ENCODE measurements around the gene AGBL4. TPM values are rescaled to one million over a fixed set of nuclear protein-coding genes. Genes with fewer than 3 reads are reported as not detected.

AGBL4 gene
- total and polyA plus RNA-seq, 2 of the 13 experiments (the other 11 are each of a cell fraction or from before 2014, with no cell fraction given): not detected

DNA sequence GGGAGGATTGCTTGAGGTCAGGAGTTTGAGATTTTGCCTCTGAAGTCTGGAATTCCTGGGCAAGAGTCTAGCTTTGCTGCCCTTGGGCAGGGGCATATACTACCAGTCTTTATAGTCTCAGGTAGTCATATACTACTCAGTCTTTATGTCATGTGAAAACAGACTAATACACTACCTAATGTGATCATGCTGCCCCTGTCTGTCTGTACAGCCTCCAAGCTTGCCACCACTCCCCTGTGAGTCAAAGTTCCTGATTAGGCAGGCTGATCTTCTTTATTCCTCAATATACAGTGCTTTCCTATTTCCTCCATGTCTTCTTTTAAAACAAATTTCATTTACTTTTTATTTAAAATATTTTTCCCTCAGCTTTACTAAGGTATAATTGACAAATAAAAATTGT lies 1141.7 kb downstream of the AGBL4 start (continued):
- TF ChIP-seq, protein P1, sequence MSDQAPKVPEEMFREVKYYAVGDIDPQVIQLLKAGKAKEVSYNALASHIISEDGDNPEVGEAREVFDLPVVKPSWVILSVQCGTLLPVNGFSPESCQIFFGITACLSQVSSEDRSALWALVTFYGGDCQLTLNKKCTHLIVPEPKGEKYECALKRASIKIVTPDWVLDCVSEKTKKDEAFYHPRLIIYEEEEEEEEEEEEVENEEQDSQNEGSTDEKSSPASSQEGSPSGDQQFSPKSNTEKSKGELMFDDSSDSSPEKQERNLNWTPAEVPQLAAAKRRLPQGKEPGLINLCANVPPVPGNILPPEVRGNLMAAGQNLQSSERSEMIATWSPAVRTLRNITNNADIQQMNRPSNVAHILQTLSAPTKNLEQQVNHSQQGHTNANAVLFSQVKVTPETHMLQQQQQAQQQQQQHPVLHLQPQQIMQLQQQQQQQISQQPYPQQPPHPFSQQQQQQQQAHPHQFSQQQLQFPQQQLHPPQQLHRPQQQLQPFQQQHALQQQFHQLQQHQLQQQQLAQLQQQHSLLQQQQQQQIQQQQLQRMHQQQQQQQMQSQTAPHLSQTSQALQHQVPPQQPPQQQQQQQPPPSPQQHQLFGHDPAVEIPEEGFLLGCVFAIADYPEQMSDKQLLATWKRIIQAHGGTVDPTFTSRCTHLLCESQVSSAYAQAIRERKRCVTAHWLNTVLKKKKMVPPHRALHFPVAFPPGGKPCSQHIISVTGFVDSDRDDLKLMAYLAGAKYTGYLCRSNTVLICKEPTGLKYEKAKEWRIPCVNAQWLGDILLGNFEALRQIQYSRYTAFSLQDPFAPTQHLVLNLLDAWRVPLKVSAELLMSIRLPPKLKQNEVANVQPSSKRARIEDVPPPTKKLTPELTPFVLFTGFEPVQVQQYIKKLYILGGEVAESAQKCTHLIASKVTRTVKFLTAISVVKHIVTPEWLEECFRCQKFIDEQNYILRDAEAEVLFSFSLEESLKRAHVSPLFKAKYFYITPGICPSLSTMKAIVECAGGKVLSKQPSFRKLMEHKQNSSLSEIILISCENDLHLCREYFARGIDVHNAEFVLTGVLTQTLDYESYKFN (CRISPR knock-in tag; conservative IDR thresholded peaks at IDR 0.05): no peak
- no peak for TF ChIP-seq AGO2 (optimal IDR thresholded peaks at IDR 0.05; ENCODE audit: low read depth, low read length)
- no peak for TF ChIP-seq MIER2 (CRISPR knock-in tag; IDR thresholded peaks at IDR 0.05)
- no peak for TF ChIP-seq ZNF678 (CRISPR knock-in tag; IDR thresholded peaks at IDR 0.05)
- no peak for TF ChIP-seq MTF1 (CRISPR knock-in tag; IDR thresholded peaks at IDR 0.05)
- TF ChIP-seq SMARCC2 (IDR thresholded peaks at IDR 0.05): no peak

DNA sequence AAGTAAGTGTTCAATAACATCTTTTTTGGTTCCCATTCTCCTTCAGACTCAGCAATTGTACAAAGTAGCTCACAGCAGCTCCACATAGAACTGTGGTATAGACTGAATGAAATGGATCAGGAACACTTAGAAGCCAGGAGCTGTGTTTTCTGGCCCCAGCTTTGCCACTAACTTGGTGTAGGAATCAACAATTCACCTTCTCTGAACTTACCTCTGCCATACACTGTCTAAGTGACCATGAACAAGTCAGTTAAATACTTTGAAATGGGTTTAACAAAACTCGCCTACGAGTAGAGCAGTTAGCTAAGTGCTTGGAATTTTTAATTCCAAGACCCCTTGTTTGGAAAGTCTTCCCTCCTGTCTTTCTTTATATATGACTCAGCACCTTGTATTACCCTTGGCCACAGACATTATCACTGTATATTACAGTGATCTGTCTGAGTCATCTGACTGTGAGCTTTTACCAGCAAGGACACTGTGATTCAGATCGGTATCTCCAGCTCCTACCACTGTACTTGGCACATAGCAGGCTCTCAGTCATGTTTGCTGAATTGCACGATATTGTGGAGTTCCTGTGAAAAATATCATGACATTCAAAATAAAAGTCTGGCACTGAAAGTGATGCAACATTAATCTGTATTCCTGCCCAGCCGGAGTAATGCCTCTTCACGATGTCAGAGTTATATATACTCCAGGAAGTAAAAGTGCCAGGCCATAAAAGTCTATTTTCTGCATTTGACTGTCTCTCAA lies 1145.4 kb downstream of the AGBL4 start:
- Histone ChIP-seq H3K27ac (ENCODE audit: extremely low read length, insufficient read depth, low read length) (no peak overlapping the region), H3K4me2 (ENCODE audit: low read depth, low read length) (no peak overlapping the region), H3K9ac (ENCODE audit: insufficient read depth, low read depth, low read length) (no peak overlapping the region), H3K4me3 (replicated peaks in 1 of 3; ENCODE audit: insufficient read depth in 1 of 3, low read depth in 2 of 3, low read length in 3 of 3) (no peak overlapping the region), H3K36me3 (replicated peaks in 1 of 2; ENCODE audit: control insufficient read depth in 1 of 2, insufficient read depth in 2 of 2, low read length in 2 of 2) (no peaks in the 10 kb centered on the region), H3K4me1 (ENCODE audit: insufficient read depth, low read length) (no peaks in the 10 kb centered on the region), H3K79me2 (ENCODE audit: insufficient read depth, low read length) (no peaks in the 10 kb centered on the region), H3K9me3 (ENCODE audit: low read length) (no peaks in the 10 kb centered on the region), H3K27me3 (ENCODE audit: control insufficient read depth in 1 of 2, insufficient read depth in 2 of 2, low read length in 2 of 2) (no peaks in the 10 kb centered on the region), H2AFZ (ENCODE audit: low read length) (no peak overlapping the region), H4K20me1 (ENCODE audit: insufficient read depth, low read length) (no peaks in the 10 kb centered on the region)
- POLR2A ChIA-PET: no interaction called here
- WGBS (ENCODE audit: low lambda C conversion rate): 20% methylated on average over 6 of the region's 6 CpGs
- CTCF ChIA-PET (ENCODE audit: low intra/inter-chr PET ratio, low total read pairs): no interaction called here
- in situ Hi-C loops (cut with HindIII; ENCODE audit: extremely low pct_ligation_motif_present, low pct_unique_long_range_greater_than_20kb) (no loop called here), intact Hi-C loops (cut with micrococcal nuclease; ENCODE audit: unreplicated experiment) (no loop called here)
- TF ChIP-seq RFXAP (CRISPR knock-in tag; IDR thresholded peaks at IDR 0.05; ENCODE audit: borderline replicate concordance): no peak
- DNase-seq (ENCODE audit: low spot score) (no peak), ATAC-seq (no peak), FAIRE-seq (no peak)
- no TSS peak for BruUV-seq (replicated peaks)
